ENCODE results near the gene DCAF15. TPM values are rescaled to one million over a fixed set of nuclear protein-coding genes. Genes with fewer than 3 reads are reported as not detected.

Gene DCAF15
- total RNA-seq, 1 donor from 2014 or later, result 18.2 TPM

DNA sequence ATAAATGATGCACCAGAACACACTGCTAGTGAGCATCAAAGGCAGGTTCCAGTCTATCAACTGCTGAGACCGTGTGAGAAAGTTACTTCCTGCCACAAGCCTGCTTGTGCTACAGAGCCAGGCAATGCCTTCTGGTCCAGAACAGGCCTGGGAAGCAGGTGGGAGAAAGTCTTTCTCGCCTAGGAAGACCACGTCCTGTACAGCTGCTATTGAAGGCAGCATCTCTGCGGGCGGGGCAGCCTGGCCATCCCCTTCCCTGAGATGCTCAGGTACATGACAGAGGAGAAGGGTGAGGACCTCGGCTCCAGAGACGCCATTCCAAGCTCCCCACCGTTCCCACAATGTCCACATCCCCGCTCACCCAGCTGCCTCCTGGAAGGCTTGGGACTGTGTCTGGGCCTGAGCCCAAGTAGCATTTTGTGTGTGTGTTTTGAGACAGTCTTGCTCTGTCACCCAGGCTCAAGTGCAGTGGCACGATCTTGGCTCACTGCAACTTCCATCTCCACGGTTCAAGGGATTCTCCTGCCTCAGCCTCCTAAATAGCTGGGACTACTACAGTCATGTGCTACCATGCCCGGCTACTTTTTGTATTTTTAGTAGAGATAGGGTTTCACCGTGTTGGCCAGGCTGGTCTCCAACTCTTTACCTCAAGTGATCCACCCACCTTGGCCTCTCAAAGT lies 50.4 kb downstream of the DCAF15 start:
- ATAC-seq (no peak), DNase-seq (peak; percentile 27)
- intact Hi-C loops (cut with micrococcal nuclease), result no loop called here

DNA sequence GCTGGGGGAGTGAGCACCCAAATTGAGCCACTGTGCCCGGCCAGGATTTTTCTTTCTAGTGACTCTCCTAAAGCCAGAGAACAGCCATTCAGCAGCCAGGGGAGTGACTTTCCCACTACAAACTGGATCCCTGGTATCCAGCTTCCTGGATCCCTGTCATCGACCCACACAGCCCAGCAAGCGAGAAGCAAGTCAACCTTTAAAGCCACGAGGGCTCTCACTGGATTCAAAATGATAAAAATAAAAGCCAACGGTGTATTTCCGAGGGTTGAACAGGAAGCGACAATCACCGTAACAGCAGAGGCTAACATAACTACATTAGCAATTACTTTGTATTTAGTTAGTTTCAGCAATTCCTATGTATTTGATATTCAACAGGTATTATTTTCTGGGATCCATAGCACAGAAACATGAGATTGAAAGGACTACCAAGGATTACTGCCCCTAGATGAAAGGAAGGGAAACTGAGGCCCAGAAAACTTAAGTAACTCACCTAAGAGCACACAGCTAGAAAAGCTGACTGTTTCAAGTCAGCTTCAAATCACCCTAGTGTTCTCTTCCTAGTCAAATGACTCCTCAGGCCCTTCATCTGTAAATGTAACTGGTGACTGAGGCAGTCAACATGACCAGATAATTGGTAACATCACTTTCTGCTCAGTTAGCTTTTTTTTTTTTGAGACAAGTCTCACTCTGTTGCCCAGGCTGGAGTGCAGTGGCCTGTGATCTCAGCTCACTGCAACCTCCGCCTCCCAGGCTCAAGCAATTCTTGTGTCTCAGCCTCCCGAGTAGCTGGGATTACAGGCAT lies 51.1 kb downstream of the DCAF15 start:
- DNase-seq (peak; percentile 20), ATAC-seq (no peak)
- intact Hi-C loops (cut with micrococcal nuclease), result no loop called here

DNA sequence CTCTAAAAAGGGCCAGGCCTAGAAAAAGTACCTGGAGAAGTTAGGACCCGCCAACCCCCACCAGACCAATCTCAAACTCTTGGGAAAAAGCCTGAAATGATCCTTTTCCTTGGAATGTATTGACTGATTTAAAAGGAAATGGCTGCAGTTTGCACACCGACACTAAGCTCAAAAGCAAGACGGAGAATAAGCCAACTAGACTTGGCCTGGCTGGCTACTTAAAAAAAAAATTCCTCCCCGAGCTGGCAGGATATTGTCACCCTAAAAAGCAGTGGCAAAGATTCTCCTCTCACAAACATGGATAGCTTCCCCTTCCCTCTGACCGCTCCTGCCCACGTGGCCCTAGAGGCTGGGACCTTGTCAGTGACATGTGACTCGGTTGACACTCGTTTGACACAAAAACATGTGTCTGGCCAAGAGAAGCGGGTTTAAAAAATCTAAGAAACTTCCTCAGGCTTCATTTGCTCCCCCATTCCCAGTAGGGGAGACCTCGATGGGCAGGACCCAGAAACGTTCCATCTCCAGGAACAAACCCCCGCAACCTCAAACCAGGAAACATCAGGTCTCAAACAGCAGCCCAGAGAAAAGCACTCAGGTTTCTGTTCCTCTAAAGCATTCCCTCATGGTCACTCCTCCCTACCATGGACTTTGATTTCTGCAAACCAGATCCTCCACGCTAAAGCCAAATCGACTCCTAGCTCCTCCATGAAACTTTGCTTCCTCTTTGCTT lies 52.5 kb downstream of the DCAF15 start:
- ATAC-seq (no peak), DNase-seq (peak; percentile 70)
- intact Hi-C loops (cut with micrococcal nuclease), result no loop called here

DNA sequence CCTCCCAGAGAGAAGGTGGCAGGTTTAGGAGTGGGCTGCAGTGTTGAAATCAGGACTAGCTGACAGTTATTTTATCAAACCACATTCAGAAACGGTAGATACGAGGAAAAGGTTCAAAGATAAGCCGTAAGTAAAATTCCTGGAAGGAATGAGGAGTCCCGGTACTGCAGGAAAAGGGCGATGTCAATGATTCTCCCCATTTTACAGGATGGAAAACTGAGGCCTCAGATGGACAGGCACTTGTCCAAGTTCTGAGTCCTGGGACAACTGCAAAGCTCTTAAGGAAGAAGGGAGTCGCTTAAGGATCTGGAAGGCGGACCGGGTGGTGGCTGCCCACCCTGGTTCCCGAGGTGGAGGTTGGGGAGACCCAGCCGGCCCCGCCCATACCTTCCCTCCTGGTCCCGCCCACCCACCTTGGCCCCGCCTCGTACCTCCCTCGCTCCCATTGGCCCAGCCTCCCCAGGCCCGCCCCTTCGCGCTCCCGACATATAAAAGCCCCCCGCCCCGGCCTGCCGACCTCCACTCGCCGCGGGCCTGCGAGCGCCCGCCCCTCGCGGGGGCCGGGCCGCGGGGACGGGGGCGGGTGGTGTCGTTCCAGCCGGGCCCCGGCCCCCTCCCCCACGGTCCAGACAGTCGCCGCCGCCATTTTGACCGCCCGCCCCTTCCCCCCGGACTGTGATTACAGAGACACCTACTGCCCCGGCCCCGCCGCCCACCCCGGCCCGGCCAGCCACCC lies 53.2 kb downstream of the DCAF15 start:
- peak; percentile 94 for DNase-seq
- ATAC-seq, result peak; percentile 70
- intact Hi-C loops (cut with micrococcal nuclease), result no loop called here

DNA sequence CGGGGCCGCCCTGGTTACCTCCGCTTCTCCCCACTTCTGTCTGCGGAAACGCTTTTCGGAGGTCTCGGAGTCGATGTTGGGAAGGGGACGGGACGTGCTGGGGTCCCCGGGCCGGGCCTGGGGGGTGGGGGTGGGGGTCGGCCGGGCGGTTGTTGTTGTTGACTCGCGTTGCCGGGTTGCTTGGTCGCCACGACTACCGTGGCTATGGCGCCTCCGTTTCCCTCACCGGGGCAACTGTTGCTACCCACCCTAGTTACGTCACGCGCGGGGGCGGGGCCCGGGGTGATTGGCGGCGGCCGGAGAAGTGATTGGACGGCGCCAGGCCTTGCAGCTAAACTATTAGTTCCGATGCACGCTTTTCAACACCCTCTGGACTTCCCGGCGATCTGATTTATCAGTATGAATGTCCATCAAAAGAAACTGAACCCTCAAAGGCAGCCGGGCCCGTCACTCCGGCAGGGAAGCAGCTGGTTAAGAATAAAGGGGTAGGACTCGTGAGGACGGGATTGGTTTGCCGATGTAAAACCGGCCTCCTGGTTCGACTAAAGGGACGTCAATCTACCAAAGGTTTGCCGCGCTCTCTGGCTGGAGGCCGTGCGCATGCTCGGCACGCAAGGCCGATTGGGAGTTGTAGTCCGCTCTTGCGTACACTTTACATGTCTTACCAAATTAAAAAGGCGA lies 53.9 kb downstream of the DCAF15 start, which contains the start of gene RFX1:
Gene RFX1, minus strand, starts transcription at position 236 of the 681 bp plus-strand sequence. CDS start 12,477 bp downstream, outside the sequence.
- intact Hi-C loops (cut with micrococcal nuclease), result no loop called here
- DNase-seq, result peak; percentile 100
- ATAC-seq, result peak; percentile 88

DNA sequence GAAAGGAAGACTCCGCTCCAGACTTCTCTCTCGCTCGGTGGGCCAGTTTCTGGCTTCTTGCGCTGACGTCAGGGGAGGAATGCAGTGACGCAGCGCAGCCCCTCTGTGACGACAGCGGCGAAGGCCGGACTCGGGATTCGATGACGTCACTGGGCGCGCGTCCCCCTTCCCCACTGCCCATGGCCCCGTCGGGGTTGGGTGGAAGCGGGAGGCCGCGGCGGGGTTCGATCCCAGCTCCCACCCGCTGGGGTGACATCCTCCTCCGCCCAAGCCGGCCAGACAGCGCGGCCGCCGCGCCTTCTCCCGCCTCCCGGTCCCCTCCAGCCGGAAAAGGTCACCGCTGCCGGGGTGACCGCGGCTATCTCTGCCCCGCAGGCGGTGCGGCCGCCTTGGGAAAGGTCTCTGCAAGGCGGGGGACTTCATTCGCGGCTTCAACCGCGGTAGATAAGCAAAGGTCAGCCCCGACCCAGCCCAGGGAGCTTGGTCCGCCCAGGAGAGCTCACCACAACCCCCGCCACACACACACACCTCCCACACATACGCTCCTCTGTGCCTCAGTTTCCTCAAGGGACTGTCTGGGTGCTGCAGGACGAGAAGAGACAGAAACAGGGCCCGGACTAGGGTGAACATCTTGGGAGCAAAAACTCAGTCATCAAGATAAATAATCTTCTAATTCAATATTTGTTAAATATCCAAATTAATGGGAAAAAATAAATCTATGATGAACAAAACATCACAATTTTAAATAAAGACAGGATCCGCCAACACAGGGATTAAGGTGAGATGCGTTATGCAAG lies 54.7 kb downstream of the DCAF15 start:
- ATAC-seq (peak; percentile 51), DNase-seq (peak; percentile 91)
- intact Hi-C loops (cut with micrococcal nuclease), result no loop called here

Other genes starting within 250 kb of the DCAF15 start
- 13.7 TPM for gene MRI1, start 188.0 kb upstream of the DCAF15 start, total RNA-seq
- 91.1 TPM for gene C19orf53, start 178.1 kb upstream of the DCAF15 start, total RNA-seq
- 2.3 TPM for gene ZSWIM4, start 157.1 kb upstream of the DCAF15 start, total RNA-seq
- 0.69 TPM for gene NANOS3, start 75.4 kb upstream of the DCAF15 start, total RNA-seq
- 0.72 TPM for gene BRME1, start 46.4 kb upstream of the DCAF15 start, total RNA-seq
- gene CC2D1A, start 46.3 kb upstream of the DCAF15 start, total RNA-seq, result 19.6 TPM
- 2.0 TPM for gene PODNL1, start 14.1 kb upstream of the DCAF15 start, total RNA-seq
- gene RFX1, start 53.8 kb downstream of the DCAF15 start, total RNA-seq, result 15.7 TPM
- gene RLN3, start 75.6 kb downstream of the DCAF15 start, total RNA-seq, result not detected
- gene IL27RA, start 79.3 kb downstream of the DCAF15 start, total RNA-seq, result 5.4 TPM
- not detected for gene PALM3, start 109.6 kb downstream of the DCAF15 start, total RNA-seq
- gene MISP3, start 120.3 kb downstream of the DCAF15 start, total RNA-seq, result 6.8 TPM
- gene C19orf67, start 133.3 kb downstream of the DCAF15 start, total RNA-seq, result not detected
- 58.0 TPM for gene SAMD1, start 138.2 kb downstream of the DCAF15 start, total RNA-seq
- 514 TPM for gene PRKACA, start 165.3 kb downstream of the DCAF15 start, total RNA-seq
- gene ASF1B, start 184.1 kb downstream of the DCAF15 start, total RNA-seq, result 1.6 TPM